Nephron progenitor cell (in vitro differentiated cells): Measurements from ENCODE around the gene USP6NL.

ENCODE experiments used
- DNase-seq: peaks from one replicate; pipeline ENCODE4 v3.0.0; 2021
- H3K27ac Mint-ChIP-seq: 2 replicates; pipeline ENCODE4 v1.8.0; 2021; ENCODE audit warnings: mild to moderate bottlenecking, moderate library complexity, mixed read lengths
- H3K27me3 Mint-ChIP-seq: 2 replicates; pipeline ENCODE4 v1.8.0; 2021; ENCODE audit warnings: mild to moderate bottlenecking, low read depth, mixed read lengths; ENCODE audit not compliant: poor library complexity
- H3K36me3 Mint-ChIP-seq: 2 replicates; pipeline ENCODE4 v1.8.0; 2021; ENCODE audit warnings: low read depth, mixed read lengths
- H3K4me1 Mint-ChIP-seq: 2 replicates; pipeline ENCODE4 v1.8.0; 2021; ENCODE audit warnings: mixed read lengths
- H3K4me3 Mint-ChIP-seq: 2 replicates; pipeline ENCODE4 v1.8.0; 2021; ENCODE audit warnings: mild to moderate bottlenecking, moderate library complexity, mixed read lengths
- H3K9me3 Mint-ChIP-seq: 2 replicates; pipeline ENCODE4 v1.8.0; 2021; ENCODE audit warnings: mild to moderate bottlenecking, moderate library complexity, mixed read lengths
- TF ChIP-seq, protein P1 (sequence below): fragments of 200-600 bp; sonication (generic); IDR thresholded peaks from 2 replicates; pipeline ENCODE4 v1.5.0; 2021; ENCODE audit warnings: antibody characterized with exemption

Gene USP6NL

DNA sequence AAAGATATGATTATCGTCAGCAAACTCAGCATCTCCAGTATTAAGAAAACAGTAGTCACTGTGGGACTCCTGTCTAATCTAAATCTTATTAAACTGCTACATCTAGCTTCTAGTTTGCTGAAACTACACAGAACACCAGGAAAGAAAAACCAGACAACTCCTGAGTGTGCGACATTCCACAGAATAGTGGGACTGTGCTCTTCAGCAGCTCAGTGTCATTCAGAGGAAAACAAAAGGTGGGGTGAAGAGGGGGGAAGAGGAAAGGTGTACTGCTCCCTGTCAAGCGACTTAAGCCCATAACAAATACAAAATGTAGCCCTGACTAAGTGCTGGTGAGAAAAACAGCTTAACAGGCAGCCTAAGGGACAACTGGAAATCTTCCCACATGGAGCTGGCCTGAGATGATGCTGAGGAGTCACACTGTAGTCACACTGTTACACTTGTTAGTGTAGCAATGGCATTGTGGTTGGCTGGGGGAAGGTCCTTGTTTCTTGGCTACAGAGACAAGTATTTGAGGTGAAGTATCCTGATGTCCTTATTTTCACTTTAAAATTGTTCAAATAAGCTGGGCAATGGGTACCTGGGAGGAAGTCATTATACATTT is 135.5 kb downstream of the USP6NL start:
- Mint-ChIP-seq H3K27ac (peak overlapping the region; percentile 40), H3K27me3 (no peaks in the 10 kb centered on the region), H3K4me1 (peaks cover 15% of the 10 kb centered on the region), H3K9me3 (no peaks in the 10 kb centered on the region), H3K4me3 (no peak overlapping the region), H3K36me3 (peaks cover 39% of the 10 kb centered on the region)
- TF ChIP-seq, protein P1, sequence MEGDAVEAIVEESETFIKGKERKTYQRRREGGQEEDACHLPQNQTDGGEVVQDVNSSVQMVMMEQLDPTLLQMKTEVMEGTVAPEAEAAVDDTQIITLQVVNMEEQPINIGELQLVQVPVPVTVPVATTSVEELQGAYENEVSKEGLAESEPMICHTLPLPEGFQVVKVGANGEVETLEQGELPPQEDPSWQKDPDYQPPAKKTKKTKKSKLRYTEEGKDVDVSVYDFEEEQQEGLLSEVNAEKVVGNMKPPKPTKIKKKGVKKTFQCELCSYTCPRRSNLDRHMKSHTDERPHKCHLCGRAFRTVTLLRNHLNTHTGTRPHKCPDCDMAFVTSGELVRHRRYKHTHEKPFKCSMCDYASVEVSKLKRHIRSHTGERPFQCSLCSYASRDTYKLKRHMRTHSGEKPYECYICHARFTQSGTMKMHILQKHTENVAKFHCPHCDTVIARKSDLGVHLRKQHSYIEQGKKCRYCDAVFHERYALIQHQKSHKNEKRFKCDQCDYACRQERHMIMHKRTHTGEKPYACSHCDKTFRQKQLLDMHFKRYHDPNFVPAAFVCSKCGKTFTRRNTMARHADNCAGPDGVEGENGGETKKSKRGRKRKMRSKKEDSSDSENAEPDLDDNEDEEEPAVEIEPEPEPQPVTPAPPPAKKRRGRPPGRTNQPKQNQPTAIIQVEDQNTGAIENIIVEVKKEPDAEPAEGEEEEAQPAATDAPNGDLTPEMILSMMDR: no peak
- no peak for DNase-seq

DNA sequence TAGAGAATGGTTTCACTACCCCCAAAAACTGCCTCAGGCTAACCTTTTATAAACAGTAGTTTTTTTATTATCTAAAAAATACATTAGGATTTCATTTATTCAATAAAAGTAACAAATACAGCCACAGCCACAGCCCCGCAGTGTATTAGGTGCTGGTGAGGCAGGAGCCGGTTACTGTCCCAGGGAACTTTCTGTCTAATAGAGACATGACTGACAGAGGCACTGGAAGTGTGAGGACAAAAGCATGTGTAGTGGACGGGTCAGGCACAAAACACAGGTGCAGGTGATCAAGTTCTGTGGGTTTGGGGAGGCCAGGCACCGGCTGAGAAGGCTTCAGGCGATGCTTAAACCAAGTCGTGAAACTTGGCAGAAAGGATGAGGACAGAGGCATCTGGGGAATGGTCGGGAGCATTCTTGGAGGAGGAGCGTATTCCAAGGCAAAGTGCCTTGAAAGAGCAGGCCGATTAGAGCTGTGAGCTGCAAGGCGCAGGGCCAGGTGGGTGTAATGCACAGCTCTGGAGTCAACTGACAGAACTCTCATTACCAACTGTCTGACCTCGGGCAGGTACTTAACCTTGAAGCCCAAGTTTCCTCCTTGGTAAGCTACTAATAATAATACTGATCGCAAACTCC is 138.2 kb downstream of the USP6NL start:
- H3K9me3 Mint-ChIP-seq: no peaks in the 10 kb centered on the region
- H3K4me1 Mint-ChIP-seq: peaks cover 26% of the 10 kb centered on the region
- no peaks in the 10 kb centered on the region for H3K27me3 Mint-ChIP-seq
- no peak for DNase-seq
- peaks cover 32% of the 10 kb centered on the region for H3K36me3 Mint-ChIP-seq
- TF ChIP-seq, protein P1: no peak
- no peak overlapping the region for H3K4me3 Mint-ChIP-seq
- H3K27ac Mint-ChIP-seq: peak overlapping the region; percentile 61

DNA sequence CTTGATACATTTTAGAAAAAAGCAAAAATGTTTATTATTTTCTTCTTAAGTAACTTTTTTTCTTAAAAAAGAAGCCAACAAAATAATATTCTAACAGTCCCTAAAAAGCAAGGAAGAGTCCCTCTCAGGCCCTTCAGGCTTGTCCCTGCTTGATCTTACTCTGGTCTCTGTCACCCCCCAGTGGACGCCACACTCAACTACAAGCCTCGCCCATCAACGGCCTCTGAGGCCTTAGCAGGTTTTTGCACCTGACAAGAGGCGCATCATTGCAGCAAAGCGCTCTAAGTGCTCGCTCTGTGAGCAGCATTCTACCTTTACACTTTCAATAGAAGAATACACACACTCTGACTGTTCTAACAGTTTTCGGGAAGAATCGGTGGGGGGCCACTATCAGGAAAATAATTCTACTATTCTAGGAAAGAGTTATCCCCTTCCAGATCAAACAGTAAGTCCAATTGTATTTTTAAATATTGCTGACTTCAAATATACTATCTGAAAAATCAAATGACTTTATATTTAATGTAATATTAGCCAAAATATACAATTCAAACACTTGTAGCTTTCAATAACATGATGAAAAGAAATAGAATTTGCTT is 139.2 kb downstream of the USP6NL start:
- Mint-ChIP-seq H3K4me3 (no peak overlapping the region), H3K36me3 (peaks cover 28% of the 10 kb centered on the region), H3K27ac (no peak overlapping the region), H3K9me3 (no peaks in the 10 kb centered on the region), H3K4me1 (peaks cover 27% of the 10 kb centered on the region), H3K27me3 (no peaks in the 10 kb centered on the region)
- DNase-seq: peak; percentile 77
- TF ChIP-seq, protein P1: peak; percentile 86

DNA sequence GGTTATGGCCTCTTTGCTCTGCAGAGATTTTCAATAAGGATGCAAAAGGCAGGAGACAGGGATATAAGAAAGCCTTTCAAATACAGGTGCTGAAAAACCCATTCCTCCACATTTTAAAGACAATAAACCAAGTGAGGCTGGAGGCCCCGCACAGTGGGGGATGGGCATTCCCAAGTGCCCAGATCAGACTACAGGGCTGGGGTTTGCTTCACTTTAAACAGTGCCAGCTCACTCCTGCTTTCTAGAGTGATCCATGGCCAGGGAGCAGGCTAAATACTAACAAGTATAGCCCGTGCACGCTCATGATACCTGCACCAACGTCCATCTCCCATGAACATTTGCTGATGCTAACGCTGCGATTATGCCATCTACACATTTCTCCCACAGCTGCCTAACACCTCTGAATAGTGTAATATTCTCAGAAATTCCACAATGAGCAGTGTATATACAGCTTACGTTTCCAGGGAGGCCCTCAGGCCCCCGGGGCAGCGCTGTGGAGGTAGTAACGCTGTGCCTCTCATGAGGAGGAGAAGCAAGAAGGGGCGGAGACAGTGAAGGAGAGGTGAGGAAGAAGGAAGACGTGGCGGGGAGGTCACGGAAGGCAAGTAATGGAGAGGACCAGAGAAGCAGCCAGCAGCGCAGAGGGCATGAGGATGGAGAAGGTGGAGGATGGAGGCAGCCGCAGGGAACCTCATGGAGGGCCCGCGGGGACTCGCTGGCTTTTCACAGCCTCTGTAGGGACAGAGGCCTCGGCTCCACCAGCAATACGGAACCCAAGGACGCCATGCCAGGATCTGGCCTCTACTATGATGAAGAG is 141.7 kb downstream of the USP6NL start:
- peaks cover 27% of the 10 kb centered on the region for H3K4me1 Mint-ChIP-seq
- no peaks in the 10 kb centered on the region for H3K9me3 Mint-ChIP-seq
- no peak for DNase-seq
- H3K36me3 Mint-ChIP-seq: peaks cover 22% of the 10 kb centered on the region
- H3K27ac Mint-ChIP-seq: no peak overlapping the region
- no peaks in the 10 kb centered on the region for H3K27me3 Mint-ChIP-seq
- no peak overlapping the region for H3K4me3 Mint-ChIP-seq
- TF ChIP-seq, protein P1: no peak

DNA sequence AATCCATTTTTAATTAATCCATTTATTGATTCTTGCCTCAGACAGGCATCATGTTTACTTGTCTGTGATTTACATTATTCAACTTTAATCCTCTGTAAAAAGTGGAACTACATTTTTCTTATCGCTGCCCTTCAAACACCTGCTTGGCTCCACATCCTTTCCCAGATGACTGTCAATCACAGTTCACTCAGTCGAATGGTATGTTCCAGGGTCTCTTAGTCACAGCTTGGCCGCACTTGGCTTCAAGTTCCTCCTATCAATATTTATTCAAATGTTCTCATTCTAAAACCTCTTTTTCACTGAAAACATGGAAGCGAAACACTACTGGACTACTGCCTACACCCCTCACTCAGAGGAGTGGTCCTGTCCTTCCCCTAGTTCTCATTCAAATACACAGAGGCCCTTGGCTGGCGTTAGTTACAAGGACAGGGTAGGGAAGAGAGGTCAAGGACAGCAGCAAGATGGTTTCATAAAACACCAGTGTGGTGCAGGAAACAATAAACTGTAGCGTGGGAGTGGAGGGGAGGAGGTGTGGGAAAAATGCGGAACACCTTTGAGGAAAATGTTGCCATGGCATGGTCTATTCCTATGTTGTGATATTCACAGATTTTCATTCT is 143.2 kb downstream of the USP6NL start:
- DNase-seq: no peak
- TF ChIP-seq, protein P1: no peak
- Mint-ChIP-seq H3K27me3 (no peaks in the 10 kb centered on the region), H3K36me3 (peaks cover 34% of the 10 kb centered on the region), H3K27ac (peak overlapping the region; percentile 58), H3K4me3 (no peak overlapping the region), H3K9me3 (no peaks in the 10 kb centered on the region), H3K4me1 (peaks cover 19% of the 10 kb centered on the region)
